Hematopoietic multipotent progenitor cell treated with erythropoietin and hydrocortisone succinate and interleukin-3 and kit ligand, for 17 days (in vitro differentiated cells): ENCODE data around the gene UNC5B.

ENCODE experiments used
- DNase-seq: peaks from one replicate; pipeline ENCODE4 v3.0.0-alpha.2; 2015; ENCODE audit warnings: low spot score

Gene UNC5B

GRCh38 chr10:71212318-71213126 is at the start of gene UNC5B:
Gene UNC5B, plus strand, starts transcription at chr10:71212570. Its CDS starts 416 bp downstream, at chr10:71212986.
- DNase-seq, result no peak

GRCh38 chr10:71173466-71173865 is 38.9 kb upstream of the UNC5B start:
- DNase-seq, result no peak

GRCh38 chr10:71176661-71177060 is 35.7 kb upstream of the UNC5B start:
- no peak for DNase-seq

- DNase-seq, result no peak
Measured at GRCh38 chr10:71177651-71178199, 34.6 kb upstream of the UNC5B start.

- no peak for DNase-seq
Measured at GRCh38 chr10:71178880-71179279, 33.5 kb upstream of the UNC5B start.

- DNase-seq, result no peak
Measured at GRCh38 chr10:71179382-71179781, 33.0 kb upstream of the UNC5B start.

GRCh38 chr10:71184421-71184820 is 27.9 kb upstream of the UNC5B start:
- no peak for DNase-seq

GRCh38 chr10:71185209-71185608 is 27.2 kb upstream of the UNC5B start:
- DNase-seq, result no peak

GRCh38 chr10:71187197-71187596 is 25.2 kb upstream of the UNC5B start:
- DNase-seq, result no peak

GRCh38 chr10:71187600-71187999 is 24.8 kb upstream of the UNC5B start:
- no peak for DNase-seq

GRCh38 chr10:71188201-71188600 is 24.2 kb upstream of the UNC5B start:
- DNase-seq, result no peak

- no peak for DNase-seq
Measured at GRCh38 chr10:71191019-71191418, 21.4 kb upstream of the UNC5B start.

- DNase-seq, result no peak
Measured at GRCh38 chr10:71191551-71192076, 20.8 kb upstream of the UNC5B start.

- no peak for DNase-seq
Measured at GRCh38 chr10:71193516-71193915, 18.9 kb upstream of the UNC5B start.

GRCh38 chr10:71197955-71198354 is 14.4 kb upstream of the UNC5B start:
- DNase-seq, result no peak

- no peak for DNase-seq
Measured at GRCh38 chr10:71201849-71202248, 10.5 kb upstream of the UNC5B start.

GRCh38 chr10:71202314-71202713 is 10.1 kb upstream of the UNC5B start:
- DNase-seq, result no peak

GRCh38 chr10:71203124-71203523 is 9.2 kb upstream of the UNC5B start:
- DNase-seq, result no peak

- no peak for DNase-seq
Measured at GRCh38 chr10:71203716-71204115, 8.7 kb upstream of the UNC5B start.

GRCh38 chr10:71204746-71205145 is 7.6 kb upstream of the UNC5B start:
- no peak for DNase-seq

- no peak for DNase-seq
Measured at GRCh38 chr10:71205468-71205867, 6.9 kb upstream of the UNC5B start.

- no peak for DNase-seq
Measured at GRCh38 chr10:71206911-71207310, 5.5 kb upstream of the UNC5B start.

- no peak for DNase-seq
Measured at GRCh38 chr10:71207578-71207977, 4.8 kb upstream of the UNC5B start.

- no peak for DNase-seq
Measured at GRCh38 chr10:71209352-71209715, 3.0 kb upstream of the UNC5B start.
